ENCODE data around the gene CDC45. TPM values are rescaled to one million over a fixed set of nuclear protein-coding genes. Genes with fewer than 3 reads are reported as not detected.

CDC45 gene
- total RNA-seq, 1 experiment from 2014 or later: 29.1 TPM

DNA sequence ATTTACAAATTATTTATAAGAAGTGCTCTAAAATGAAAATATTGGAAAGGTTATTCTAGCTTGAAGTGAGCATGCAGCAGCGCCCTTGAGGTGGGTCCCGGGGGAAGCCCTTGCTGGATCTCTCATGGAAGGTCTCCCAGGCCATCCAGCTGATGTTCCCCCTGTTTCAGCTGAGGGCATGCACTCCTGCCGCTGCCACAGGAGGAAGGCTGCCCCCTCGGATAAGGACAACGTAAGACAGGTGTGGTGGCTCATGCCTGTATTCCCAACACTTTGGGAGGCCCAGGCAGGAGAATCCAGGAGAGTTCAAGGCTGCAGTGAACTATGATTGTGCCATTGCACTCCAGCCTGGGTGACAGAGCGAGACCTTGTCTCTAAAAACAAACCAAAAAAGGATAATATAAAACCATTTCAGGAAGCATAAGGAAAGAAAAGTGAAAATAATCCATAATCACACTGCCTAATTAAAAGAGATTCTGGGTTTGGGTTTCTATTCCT lies 15.0 kb downstream of the CDC45 start:
- Histone ChIP-seq H4K20me1 (ENCODE audit: insufficient read depth) (no peaks in the 10 kb centered on the region), H3K27ac (no peak overlapping the region), H3K4me2 (no peak overlapping the region), H3K4me1 (replicated peaks; ENCODE audit: insufficient read depth) (no peaks in the 10 kb centered on the region), H2AFZ (no peak overlapping the region), H3K9me2 (ENCODE audit: insufficient read depth) (no peaks in the 10 kb centered on the region), H3F3A (ENCODE audit: insufficient read depth, low read depth) (no peaks in the 10 kb centered on the region), H3K27me3 (ENCODE audit: insufficient read depth, low read depth) (no peaks in the 10 kb centered on the region), H3K4me3 (no peak overlapping the region), H3K36me3 (ENCODE audit: low read depth) (no peaks in the 10 kb centered on the region), H3K79me2 (ENCODE audit: low read depth) (no peaks in the 10 kb centered on the region), H3K9me3 (ENCODE audit: insufficient read depth, low read depth) (no peaks in the 10 kb centered on the region)
- DNase-seq: no peak
- intact Hi-C loops (cut with micrococcal nuclease; ENCODE audit: unreplicated experiment): loop anchor here (5.0 kb wide), 1 partner anchor 133 kb away; no protein-coding TSS in a partner anchor
- ChIA-PET CTCF (no interaction called here), POLR2A (ENCODE audit: unreplicated experiment) (no interaction called here)
- no TSS peak for BruUV-seq (replicated peaks)
- TF ChIP-seq, protein P1, sequence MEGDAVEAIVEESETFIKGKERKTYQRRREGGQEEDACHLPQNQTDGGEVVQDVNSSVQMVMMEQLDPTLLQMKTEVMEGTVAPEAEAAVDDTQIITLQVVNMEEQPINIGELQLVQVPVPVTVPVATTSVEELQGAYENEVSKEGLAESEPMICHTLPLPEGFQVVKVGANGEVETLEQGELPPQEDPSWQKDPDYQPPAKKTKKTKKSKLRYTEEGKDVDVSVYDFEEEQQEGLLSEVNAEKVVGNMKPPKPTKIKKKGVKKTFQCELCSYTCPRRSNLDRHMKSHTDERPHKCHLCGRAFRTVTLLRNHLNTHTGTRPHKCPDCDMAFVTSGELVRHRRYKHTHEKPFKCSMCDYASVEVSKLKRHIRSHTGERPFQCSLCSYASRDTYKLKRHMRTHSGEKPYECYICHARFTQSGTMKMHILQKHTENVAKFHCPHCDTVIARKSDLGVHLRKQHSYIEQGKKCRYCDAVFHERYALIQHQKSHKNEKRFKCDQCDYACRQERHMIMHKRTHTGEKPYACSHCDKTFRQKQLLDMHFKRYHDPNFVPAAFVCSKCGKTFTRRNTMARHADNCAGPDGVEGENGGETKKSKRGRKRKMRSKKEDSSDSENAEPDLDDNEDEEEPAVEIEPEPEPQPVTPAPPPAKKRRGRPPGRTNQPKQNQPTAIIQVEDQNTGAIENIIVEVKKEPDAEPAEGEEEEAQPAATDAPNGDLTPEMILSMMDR (conservative IDR thresholded peaks at IDR 0.05): no peak
- TF ChIP-seq EZH2 (IDR thresholded peaks at IDR 0.05; ENCODE audit: low read depth): no peak

DNA sequence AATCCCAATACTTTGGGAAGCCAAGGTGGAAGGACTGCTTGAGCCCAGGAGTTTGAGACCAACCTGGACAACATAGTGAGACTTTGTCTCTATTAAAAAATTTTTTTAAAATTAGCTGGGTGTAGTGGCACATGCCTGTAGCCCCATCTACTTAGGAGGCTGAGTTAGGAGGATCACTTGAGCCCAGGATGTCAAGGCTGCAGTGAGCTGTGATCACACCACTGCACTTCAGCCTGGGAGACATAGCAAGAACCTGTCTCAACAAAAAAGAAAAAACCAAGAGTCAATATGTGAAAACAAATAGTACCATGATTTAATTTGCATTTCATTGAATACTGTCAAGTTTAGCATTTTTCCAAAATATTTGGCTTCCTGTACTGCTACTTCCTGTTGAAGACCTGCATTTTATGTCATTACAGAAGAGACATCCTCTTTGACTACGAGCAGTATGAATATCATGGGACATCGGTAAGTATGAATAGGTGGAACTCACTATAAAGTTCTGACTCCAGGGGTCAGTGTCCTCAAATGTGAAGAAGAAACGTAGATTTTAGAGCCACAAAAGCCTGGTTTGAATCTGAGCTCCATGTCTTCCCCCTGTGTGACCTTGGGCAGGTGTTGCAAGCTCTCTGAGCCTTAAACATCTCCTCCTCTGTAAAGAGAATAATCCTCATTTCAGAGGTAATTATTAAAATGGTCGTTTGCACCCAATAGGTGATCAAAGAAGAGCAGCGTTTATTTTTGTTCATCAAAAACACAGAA lies 16.0 kb downstream of the CDC45 start:
- no peaks in the 10 kb centered on the region for H4K20me1 ChIP-seq (ENCODE audit: insufficient read depth)
- no peaks in the 10 kb centered on the region for H3K4me1 ChIP-seq (replicated peaks; ENCODE audit: insufficient read depth)
- no peak for TF ChIP-seq EZH2 (IDR thresholded peaks at IDR 0.05; ENCODE audit: low read depth)
- TF ChIP-seq, protein P1 (conservative IDR thresholded peaks at IDR 0.05): peak; percentile 21; the same call in 1 of the 2 replicates
- H3K79me2 ChIP-seq (ENCODE audit: low read depth): no peaks in the 10 kb centered on the region
- no peaks in the 10 kb centered on the region for H3K9me3 ChIP-seq (ENCODE audit: insufficient read depth, low read depth)
- H3K36me3 ChIP-seq (ENCODE audit: low read depth): no peaks in the 10 kb centered on the region
- no peak overlapping the region for H3K27ac ChIP-seq
- DNase-seq: no peak
- H3K4me3 ChIP-seq: no peak overlapping the region
- no peaks in the 10 kb centered on the region for H3K27me3 ChIP-seq (ENCODE audit: insufficient read depth, low read depth)
- no peaks in the 10 kb centered on the region for H3K9me2 ChIP-seq (ENCODE audit: insufficient read depth)
- no peak overlapping the region for H2AFZ ChIP-seq
- H3F3A ChIP-seq (ENCODE audit: insufficient read depth, low read depth): no peaks in the 10 kb centered on the region
- intact Hi-C loops (cut with micrococcal nuclease; ENCODE audit: unreplicated experiment): loop anchor here (5.0 kb wide), 1 partner anchor 132 kb away; no protein-coding TSS in a partner anchor
- ChIA-PET POLR2A (ENCODE audit: unreplicated experiment) (no interaction called here), CTCF (no interaction called here)
- H3K4me2 ChIP-seq: no peak overlapping the region
- BruUV-seq (replicated peaks): no TSS peak

DNA sequence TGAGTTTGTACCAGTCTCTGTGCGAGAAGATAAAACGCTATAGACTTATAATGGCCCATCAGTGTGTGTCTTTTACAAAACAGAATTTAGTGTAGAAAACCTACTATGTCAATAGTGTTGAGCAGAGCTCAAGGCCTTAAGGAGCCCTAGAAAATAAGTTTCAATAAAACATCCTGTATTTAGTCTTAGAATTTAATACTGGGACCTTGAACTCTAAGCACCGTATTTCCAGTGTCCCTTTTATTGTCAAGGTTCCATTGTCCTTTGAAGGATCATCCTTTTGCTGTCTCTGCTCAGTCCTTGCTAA lies 16.6 kb downstream of the CDC45 start:
- DNase-seq: no peak
- Histone ChIP-seq H3F3A (ENCODE audit: insufficient read depth, low read depth) (no peaks in the 10 kb centered on the region), H2AFZ (no peak overlapping the region), H3K9me3 (ENCODE audit: insufficient read depth, low read depth) (no peaks in the 10 kb centered on the region), H3K27ac (no peak overlapping the region), H3K4me3 (no peak overlapping the region), H4K20me1 (ENCODE audit: insufficient read depth) (no peaks in the 10 kb centered on the region), H3K27me3 (ENCODE audit: insufficient read depth, low read depth) (no peaks in the 10 kb centered on the region), H3K4me2 (no peak overlapping the region), H3K4me1 (replicated peaks; ENCODE audit: insufficient read depth) (no peaks in the 10 kb centered on the region), H3K36me3 (ENCODE audit: low read depth) (no peaks in the 10 kb centered on the region), H3K9me2 (ENCODE audit: insufficient read depth) (no peaks in the 10 kb centered on the region), H3K79me2 (ENCODE audit: low read depth) (no peaks in the 10 kb centered on the region)
- POLR2A ChIA-PET (ENCODE audit: unreplicated experiment): no interaction called here
- no TSS peak for BruUV-seq (replicated peaks)
- TF ChIP-seq, protein P1 (conservative IDR thresholded peaks at IDR 0.05): no peak
- no peak for TF ChIP-seq EZH2 (IDR thresholded peaks at IDR 0.05; ENCODE audit: low read depth)
- CTCF ChIA-PET: no interaction called here
- intact Hi-C loops (cut with micrococcal nuclease; ENCODE audit: unreplicated experiment): loop anchor here (5.0 kb wide), 1 partner anchor 131 kb away; no protein-coding TSS in a partner anchor
